Calu3 (cell line): ENCODE measurements around the gene DLGAP4. TPM values are rescaled to one million over a fixed set of nuclear protein-coding genes. Genes with fewer than 3 reads are reported as not detected.

Experiments
- BruUV-seq: library from RNA; stranded (reverse); fragments of 400-500 nt; replicated peaks from 2 replicates; lab custom pipeline; 2021; lab: Mats Ljungman, UMichigan
- CTCF ChIA-PET: fragments of 300-600 bp; sonication (Branson Sonifier 250); formaldehyde crosslinking; loops from one replicate; lab custom pipeline; 2022; ENCODE audit warnings: antibody characterized with exemption; lab: Charles Lee
- DNase-seq: peaks from one replicate; pipeline ENCODE4 v3.0.0; 2022
- H3K27ac Mint-ChIP-seq: one replicate; pipeline ENCODE4 v1.8.0; 2022; ENCODE audit warnings: mixed read lengths; ENCODE audit not compliant: unreplicated experiment
- H3K27me3 Mint-ChIP-seq: one replicate; pipeline ENCODE4 v1.8.0; 2022; ENCODE audit warnings: mixed read lengths; ENCODE audit not compliant: unreplicated experiment
- H3K36me3 Mint-ChIP-seq: one replicate; pipeline ENCODE4 v1.8.0; 2022; ENCODE audit warnings: mild to moderate bottlenecking, moderate library complexity, mixed read lengths; ENCODE audit not compliant: insufficient read depth, unreplicated experiment
- H3K4me1 Mint-ChIP-seq: one replicate; pipeline ENCODE4 v1.8.0; 2022; ENCODE audit warnings: mild to moderate bottlenecking, low read depth, mixed read lengths; ENCODE audit not compliant: unreplicated experiment
- H3K4me3 Mint-ChIP-seq: one replicate; pipeline ENCODE4 v1.8.0; 2022; ENCODE audit warnings: mild to moderate bottlenecking, low read depth, moderate library complexity, mixed read lengths; ENCODE audit not compliant: unreplicated experiment
- H3K9me3 Mint-ChIP-seq: one replicate; pipeline ENCODE4 v1.8.0; 2022; ENCODE audit warnings: low read depth, mixed read lengths; ENCODE audit not compliant: unreplicated experiment
- intact Hi-C: fragments of 100-400 bp; cut with micrococcal nuclease; formaldehyde crosslinking; loops from one replicate; pipeline ENCODE4 v1.10.0; 2022; ENCODE audit not compliant: unreplicated experiment
- total RNA-seq: library from RNA; stranded (reverse); gene quantifications from 2 replicates; pipeline ENCODE4 v1.2.3, GENCODE V29; 2022
- TF ChIP-seq, protein P1 (sequence below): fragments of 200-600 bp; IDR thresholded peaks from one replicate; pipeline ENCODE4 v1.8.0; 2022; ENCODE audit warnings: antibody characterized with exemption; ENCODE audit not compliant: unreplicated experiment

Gene DLGAP4
- total RNA-seq, 1 experiment from 2014 or later, result 66.4 TPM

DNA sequence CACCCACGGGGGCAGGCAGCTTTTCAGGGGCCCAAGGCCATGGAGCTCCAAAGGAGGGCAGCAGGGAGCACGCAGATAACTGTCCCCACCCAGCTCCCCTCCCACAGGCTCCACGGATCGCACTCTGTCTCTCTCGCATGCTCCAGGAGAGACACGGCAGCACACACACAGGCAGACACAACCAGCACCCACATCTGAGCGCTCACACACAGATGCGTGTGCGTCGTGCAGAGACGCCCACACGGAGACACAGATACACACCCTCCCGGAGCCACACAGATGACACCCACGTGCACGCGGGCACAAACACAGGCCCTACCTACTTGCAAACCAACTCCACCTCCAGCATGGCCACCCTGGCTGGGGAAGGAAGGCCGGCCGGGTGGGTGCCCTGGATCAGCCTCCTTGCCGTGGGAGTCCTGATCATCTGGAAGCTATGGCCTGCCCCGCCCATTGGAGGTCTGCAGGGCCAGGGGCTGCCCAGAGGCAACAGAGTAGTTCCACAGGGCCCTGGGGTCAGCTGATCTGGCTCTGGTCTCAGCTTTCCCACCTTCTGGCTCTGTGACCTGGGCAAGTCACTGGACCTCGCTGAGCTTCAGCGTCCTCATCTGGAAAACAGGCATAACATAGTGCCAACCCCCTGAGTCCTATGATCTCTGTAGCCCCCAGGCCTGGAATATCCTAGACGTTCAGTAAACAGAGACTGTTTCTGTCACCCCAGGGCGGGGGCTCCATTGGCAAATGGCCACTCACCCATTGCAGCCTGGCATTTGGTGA, 38.3 kb upstream of the DLGAP4 start:
- CTCF ChIA-PET, result no interaction called here
- no peak overlapping the region for H3K4me3 Mint-ChIP-seq
- peaks cover 78% of the 10 kb centered on the region for H3K27me3 Mint-ChIP-seq
- no peaks in the 10 kb centered on the region for H3K36me3 Mint-ChIP-seq
- H3K27ac Mint-ChIP-seq, result no peak overlapping the region
- intact Hi-C loops, result no loop called here
- no peak for DNase-seq
- BruUV-seq, result no TSS peak
- no peaks in the 10 kb centered on the region for H3K4me1 Mint-ChIP-seq
- TF ChIP-seq, protein P1, sequence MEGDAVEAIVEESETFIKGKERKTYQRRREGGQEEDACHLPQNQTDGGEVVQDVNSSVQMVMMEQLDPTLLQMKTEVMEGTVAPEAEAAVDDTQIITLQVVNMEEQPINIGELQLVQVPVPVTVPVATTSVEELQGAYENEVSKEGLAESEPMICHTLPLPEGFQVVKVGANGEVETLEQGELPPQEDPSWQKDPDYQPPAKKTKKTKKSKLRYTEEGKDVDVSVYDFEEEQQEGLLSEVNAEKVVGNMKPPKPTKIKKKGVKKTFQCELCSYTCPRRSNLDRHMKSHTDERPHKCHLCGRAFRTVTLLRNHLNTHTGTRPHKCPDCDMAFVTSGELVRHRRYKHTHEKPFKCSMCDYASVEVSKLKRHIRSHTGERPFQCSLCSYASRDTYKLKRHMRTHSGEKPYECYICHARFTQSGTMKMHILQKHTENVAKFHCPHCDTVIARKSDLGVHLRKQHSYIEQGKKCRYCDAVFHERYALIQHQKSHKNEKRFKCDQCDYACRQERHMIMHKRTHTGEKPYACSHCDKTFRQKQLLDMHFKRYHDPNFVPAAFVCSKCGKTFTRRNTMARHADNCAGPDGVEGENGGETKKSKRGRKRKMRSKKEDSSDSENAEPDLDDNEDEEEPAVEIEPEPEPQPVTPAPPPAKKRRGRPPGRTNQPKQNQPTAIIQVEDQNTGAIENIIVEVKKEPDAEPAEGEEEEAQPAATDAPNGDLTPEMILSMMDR, result no peak
- H3K9me3 Mint-ChIP-seq, result no peaks in the 10 kb centered on the region

DNA sequence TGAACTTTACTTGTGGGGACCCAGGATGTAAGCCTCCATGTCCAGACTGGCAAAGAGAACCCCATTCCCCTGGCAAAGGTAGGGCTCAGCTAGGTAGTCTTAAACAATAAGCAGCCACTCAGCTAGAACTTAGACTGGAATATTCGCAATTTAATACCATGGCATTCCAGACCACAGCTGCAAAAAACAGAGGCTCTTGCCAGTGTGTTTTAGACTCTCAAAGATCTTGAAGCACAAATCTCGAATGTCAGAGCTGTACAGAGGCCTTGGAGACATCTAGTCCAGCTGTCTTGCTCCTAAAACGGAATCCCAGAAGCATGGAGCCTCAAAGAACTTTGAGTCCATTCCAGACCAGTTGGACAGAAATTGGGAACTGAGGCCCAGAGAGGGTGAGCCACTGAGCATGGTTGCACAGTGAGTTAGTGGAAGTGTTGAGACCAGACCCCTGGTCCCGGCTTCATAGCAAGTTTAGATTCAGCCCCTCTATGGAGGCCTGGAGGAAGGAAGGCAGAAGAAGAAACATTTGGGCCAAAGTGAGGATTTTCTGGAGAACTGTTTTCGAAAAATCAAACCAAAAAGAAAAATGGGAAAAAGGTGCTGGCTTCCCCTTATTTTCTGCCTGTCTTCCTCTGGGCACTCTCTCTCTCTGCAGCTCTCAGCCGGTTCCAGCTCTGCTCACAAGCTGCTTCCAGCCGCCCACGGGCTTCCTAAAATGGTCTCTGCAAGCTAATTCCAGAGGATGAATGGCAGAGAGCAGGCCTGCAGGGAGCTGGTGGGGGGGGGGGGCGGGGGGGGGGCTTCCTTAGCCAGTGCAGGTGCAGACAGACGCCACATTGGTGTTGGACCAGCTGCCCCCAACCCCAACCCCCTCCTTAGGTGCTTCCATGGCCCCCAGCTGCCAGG, 37.4 kb upstream of the DLGAP4 start:
- no peak for DNase-seq
- intact Hi-C loops, result no loop called here
- Mint-ChIP-seq H3K4me1 (no peaks in the 10 kb centered on the region), H3K4me3 (no peak overlapping the region), H3K36me3 (no peaks in the 10 kb centered on the region), H3K9me3 (no peaks in the 10 kb centered on the region), H3K27me3 (peaks cover 86% of the 10 kb centered on the region), H3K27ac (no peak overlapping the region)
- CTCF ChIA-PET, result interaction anchor here (0.6 kb wide), 1 partner anchor 12 kb away, joined by 3 read pairs; no protein-coding TSS in a partner anchor
- TF ChIP-seq, protein P1, result no peak
- BruUV-seq, result no TSS peak

DNA sequence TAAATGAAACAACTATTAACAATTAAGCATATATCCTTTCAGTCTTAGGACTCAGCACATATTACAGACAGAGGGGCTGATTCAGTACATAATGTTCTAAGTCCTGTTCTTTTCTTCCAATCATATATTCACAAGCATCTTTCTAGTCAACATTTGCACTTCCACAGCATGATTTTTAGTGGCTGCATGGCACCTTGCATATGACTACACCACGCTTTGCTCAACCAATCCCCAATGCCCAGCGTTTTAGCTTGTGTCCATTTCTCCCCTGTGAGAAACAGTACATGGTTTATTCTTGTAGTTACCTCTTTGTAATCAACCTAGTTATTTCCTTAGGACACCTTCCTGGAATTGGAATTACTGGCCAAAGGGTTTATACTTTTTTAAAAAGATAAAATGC, 36.6 kb upstream of the DLGAP4 start:
- Mint-ChIP-seq H3K27me3 (peaks cover 86% of the 10 kb centered on the region), H3K36me3 (no peaks in the 10 kb centered on the region), H3K4me1 (no peaks in the 10 kb centered on the region), H3K4me3 (no peak overlapping the region), H3K9me3 (no peaks in the 10 kb centered on the region), H3K27ac (no peak overlapping the region)
- no peak for DNase-seq
- CTCF ChIA-PET, result interaction anchor here (0.6 kb wide), 1 partner anchor 11 kb away, joined by 3 read pairs; no protein-coding TSS in a partner anchor
- TF ChIP-seq, protein P1, result no peak
- intact Hi-C loops, result no loop called here
- no TSS peak for BruUV-seq

DNA sequence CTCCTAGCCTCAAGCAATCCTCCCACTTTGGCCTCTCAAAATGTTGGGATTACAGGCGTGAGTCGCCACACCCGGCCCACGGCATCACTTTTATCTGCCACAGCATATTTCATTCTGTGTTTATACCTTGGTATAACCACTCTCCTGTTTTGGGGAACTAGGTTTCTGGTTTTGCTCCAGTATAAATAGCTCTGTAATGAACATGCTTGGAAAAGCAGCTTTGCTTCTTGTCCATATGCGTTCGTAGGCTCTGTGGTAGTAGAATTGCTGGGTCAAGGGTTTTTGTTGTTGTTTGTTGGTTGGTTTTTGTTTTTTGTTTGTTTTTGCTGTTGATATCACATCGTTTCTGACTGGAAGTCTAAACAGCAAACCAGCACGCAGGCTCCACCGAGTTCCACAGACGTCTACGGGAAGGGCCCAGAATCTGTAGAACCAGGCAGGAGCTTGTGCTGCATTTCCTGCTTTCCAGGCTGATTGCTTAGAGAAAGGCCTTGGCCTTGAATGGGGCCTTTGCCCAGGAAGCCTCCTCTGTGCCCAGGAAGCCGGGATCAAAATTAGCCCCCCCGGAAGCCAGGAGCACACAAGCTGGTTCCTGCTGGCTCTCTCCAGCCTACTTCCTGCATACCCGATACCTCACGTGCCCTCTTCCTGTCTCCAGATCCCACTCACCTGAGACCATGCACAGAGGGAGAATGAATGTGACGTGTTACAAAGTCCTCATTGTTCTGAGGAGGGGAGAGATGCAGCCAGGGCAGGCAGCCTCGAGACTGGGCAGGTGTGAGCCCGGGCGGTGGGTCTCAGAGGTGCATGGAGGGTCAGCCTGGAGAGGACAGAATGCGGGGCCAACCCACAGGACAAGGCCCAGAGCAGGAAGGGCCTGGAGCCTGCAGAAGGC, 35.1 kb upstream of the DLGAP4 start:
- intact Hi-C loops, result no loop called here
- TF ChIP-seq, protein P1, result no peak
- H3K9me3 Mint-ChIP-seq, result no peaks in the 10 kb centered on the region
- H3K4me3 Mint-ChIP-seq, result no peak overlapping the region
- no peak overlapping the region for H3K27ac Mint-ChIP-seq
- BruUV-seq, result no TSS peak
- no peaks in the 10 kb centered on the region for H3K36me3 Mint-ChIP-seq
- CTCF ChIA-PET, result interaction anchor here (0.6 to 1.7 kb wide), 4 partner anchors 10 to 318 kb away, joined by 3 to 7 read pairs (median 4); no protein-coding TSS in a partner anchor
- no peaks in the 10 kb centered on the region for H3K4me1 Mint-ChIP-seq
- DNase-seq, result no peak
- H3K27me3 Mint-ChIP-seq, result peaks cover 86% of the 10 kb centered on the region
